Activated CD8-positive, alpha-beta memory T cell treated with anti-CD3 and anti-CD28 coated beads, Interleukin-2, amount 50 U/mL, for 48 hours (primary cell): ENCODE results near the gene CDX1.
A peak's percentile ranks its signal among the peaks of the same experiment; 100 is the strongest.

Experiments used
- DNase-seq: peaks from one replicate; pipeline ENCODE4 v3.0.0-alpha.2; 2020

Gene CDX1

GRCh38 chr5:150184990-150185912, 18.7 kb downstream of the CDX1 start:
- DNase-seq: no peak

GRCh38 chr5:150186137-150186536, 19.6 kb downstream of the CDX1 start:
- no peak for DNase-seq

GRCh38 chr5:150186897-150187296, 20.3 kb downstream of the CDX1 start:
- DNase-seq: no peak

GRCh38 chr5:150188146-150188842, 21.7 kb downstream of the CDX1 start:
- no peak for DNase-seq

GRCh38 chr5:150189326-150189725, 22.7 kb downstream of the CDX1 start:
- no peak for DNase-seq

GRCh38 chr5:150189728-150190502, 23.3 kb downstream of the CDX1 start, which contains the start of gene SLC6A7:
Gene SLC6A7 (plus strand): TSS chr5:150190062. CDS start chr5:150190328, 266 bp downstream.
- no peak for DNase-seq

- no peak for DNase-seq
Measured at GRCh38 chr5:150190503-150190979, 24.0 kb downstream of the CDX1 start.

- DNase-seq: no peak
Measured at GRCh38 chr5:150190987-150191386, 24.4 kb downstream of the CDX1 start.

- DNase-seq: no peak
Measured at GRCh38 chr5:150192462-150192861, 25.9 kb downstream of the CDX1 start.

GRCh38 chr5:150195736-150196485, 29.3 kb downstream of the CDX1 start:
- no peak for DNase-seq

GRCh38 chr5:150196514-150196913, 29.9 kb downstream of the CDX1 start:
- DNase-seq: no peak

GRCh38 chr5:150196986-150197385, 30.4 kb downstream of the CDX1 start:
- DNase-seq: no peak

GRCh38 chr5:150197476-150197875, 30.9 kb downstream of the CDX1 start:
- no peak for DNase-seq

GRCh38 chr5:150202501-150202900, 35.9 kb downstream of the CDX1 start:
- DNase-seq: no peak

GRCh38 chr5:150203832-150204589, 37.4 kb downstream of the CDX1 start:
- DNase-seq: no peak

GRCh38 chr5:150204590-150204960, 38.0 kb downstream of the CDX1 start:
- DNase-seq: no peak

- DNase-seq: no peak
Measured at GRCh38 chr5:150206098-150206778, 39.7 kb downstream of the CDX1 start.

- no peak for DNase-seq
Measured at GRCh38 chr5:150206779-150207115, 40.2 kb downstream of the CDX1 start.

GRCh38 chr5:150208187-150209098, 41.9 kb downstream of the CDX1 start:
- no peak for DNase-seq

- peak; percentile 60 for DNase-seq
Measured at GRCh38 chr5:150209099-150209635, 42.6 kb downstream of the CDX1 start.
